GM21576 (cell line): ENCODE results near the gene NCOA3.

Experiments
- ATAC-seq: cut with Tn5 transposase; IDR thresholded peaks from one replicate; pipeline ENCODE4 v1.9.1; 2021; ENCODE audit warnings: mild to moderate bottlenecking, moderate library complexity; ENCODE audit not compliant: unreplicated experiment

NCOA3 gene

DNA sequence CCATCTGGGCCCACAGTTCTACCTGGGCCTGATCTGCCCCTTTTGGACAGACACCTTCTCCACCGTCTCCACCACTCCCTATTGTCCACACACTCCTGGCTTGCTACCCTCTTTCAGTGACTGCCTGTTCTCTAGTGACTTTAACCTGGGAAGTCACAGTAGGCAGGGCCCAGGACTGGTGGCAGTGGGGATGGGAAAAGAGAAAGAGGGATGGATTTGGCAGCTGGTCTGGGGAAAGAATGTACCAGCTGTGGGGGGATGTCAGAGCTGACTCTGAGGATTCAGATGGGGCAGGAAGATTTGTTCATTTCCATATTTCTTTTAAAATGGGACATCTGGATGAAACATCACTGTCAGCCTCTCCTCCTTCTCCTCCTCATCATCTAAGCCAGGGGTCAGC, 198.1 kb downstream of the NCOA3 start:
- no peak for ATAC-seq

DNA sequence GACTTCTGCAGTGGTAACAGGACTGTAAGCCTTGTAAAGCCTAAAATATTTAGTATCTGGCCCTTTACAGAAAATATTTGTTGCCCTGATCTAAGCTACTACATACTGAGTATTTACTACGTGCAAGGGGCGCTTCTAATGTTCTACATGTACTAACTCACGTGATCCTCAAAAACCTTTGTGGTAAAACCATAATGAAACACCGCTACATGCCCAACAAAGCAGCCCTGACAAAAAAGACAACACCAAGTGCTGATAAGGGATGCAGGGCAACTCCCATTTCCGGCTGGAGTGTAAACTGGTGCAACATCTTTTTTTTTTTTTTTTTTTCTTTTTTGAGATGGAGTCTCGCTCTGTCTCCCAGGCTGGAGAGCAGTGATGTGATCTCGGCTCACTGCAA, 198.6 kb downstream of the NCOA3 start:
- ATAC-seq = no peak

DNA sequence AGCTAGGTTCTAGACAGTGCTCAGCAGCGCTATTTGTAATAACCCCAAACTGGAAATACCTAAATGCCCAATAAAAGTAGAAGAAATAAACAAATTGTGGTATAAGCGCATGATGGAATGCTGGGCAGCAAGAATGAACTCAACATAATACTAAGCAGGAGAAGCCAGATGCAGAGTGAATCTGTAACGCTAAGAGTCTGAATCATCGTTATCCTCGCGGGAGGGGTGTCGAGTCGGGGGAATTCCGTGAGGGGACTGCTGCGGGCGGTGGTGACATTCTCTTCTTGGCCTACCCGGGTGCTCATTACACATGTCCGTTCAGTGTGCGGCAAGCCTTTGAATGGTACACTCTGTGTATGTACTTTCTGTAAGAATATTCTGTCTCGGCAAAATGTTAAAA, 199.9 kb downstream of the NCOA3 start:
- no peak for ATAC-seq

DNA sequence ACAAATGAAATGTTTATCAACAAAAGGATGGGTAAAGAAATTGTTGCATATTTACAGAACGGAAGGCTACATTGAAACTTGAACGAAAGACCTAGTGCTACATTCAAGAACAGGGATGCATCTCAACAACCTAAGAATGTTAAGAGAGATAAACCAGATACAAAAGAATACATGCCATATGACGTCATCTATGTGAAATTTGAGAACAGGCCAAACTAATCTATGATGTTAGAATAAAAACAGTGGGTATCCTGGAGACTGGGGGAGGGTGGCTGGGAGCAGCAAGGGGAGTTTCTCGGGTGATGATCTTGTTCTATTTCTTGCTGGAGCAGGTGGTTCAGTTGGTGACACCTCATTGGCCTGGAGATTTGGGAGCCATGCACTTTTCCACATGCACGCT, 202.1 kb downstream of the NCOA3 start:
- ATAC-seq = no peak

DNA sequence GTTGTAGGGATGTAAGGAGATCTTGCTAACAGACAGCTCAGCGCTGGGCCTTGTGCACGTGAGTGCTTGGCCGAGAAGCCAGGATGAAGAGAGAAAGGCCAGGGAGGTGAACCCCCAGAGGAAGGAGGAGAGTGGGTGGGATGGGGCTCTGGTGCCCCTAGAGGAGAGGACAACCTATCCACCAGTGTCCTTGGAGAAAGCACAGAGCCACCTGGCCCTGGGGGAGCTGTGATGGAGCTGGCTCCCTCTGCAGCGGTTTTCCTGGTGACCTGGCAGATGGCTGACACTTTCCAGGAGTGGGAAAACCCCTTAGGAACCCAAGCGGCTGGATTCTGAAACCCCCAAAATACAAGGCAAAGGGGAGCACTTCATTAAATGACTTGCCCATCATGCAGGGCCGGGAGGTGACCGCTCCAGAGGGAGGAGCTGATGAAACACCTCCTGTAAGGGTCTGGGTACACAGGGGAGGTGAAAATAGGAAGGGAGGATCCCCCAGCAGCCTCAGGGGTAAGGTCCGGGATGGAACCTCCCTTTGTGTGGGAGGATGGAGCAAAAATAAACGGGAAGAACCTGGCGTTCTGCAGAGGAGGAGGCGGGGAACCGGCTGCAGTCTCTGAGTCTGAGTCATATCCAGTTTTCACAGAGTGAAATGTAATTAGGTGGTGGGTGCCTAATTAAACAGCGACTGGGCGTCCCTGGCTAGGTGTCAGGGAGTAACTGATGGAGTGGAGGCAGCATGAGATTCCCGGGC, 203.2 kb downstream of the NCOA3 start:
- no peak for ATAC-seq

DNA sequence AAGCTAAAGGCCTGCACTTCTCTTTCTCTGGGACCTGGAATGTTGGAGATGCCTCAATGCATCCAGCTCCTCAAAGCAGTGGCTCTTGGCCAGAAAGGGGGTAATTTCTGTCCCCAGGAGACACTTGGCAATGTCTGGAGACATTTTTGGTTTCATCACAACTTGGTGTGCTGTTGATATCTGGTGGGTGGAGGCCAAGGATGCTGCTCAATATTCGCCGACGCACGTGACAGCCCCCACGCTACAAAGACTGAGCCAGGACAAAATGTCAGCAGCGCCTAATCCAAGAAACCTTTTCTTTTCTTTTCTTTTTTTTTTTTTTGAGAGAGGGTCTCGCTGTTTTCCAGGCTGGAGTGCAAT, 203.8 kb downstream of the NCOA3 start:
- ATAC-seq = no peak

DNA sequence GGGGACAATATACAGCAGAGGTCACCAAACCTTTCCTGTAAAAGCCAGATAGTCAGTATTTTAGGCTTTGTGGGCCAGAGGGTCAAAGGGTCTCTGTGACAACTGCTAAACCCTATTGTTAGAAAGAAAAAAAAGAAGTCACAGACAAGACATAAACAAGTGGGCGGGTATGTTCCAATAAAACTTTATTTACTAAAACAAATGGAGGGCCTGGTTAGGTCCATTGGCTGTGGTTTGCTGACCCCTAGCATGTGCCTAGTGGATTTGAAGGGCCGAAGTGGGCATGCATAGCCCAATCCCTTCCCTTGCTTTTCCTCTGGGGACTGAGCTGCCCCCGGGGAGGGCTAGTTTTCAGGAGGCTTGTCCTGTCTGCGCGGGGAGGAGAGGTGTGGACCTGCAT, 204.7 kb downstream of the NCOA3 start:
- no peak for ATAC-seq
